HG03139 (cell line): ENCODE measurements around the gene ATP6V1C2.
"Not testable (repeated sequence)": the region's sequence is repeated elsewhere in the genome, so short reads cannot be mapped to it uniquely, and the experiment has no call there.

Source experiments
- ATAC-seq: cut with Tn5 transposase; IDR thresholded peaks from one replicate; pipeline ENCODE4 v1.9.1; 2021; ENCODE audit not compliant: unreplicated experiment

The ATP6V1C2 gene

GRCh38 chr2:10812362-10813162, 91.1 kb downstream of the ATP6V1C2 start, which contains the start of gene PDIA6:
TSS of gene PDIA6 (minus strand) at chr2:10812785. CDS start at chr2:10812696, 89 bp downstream.
- ATAC-seq = peak; percentile 85

GRCh38 chr2:10813163-10814138, 92.0 kb downstream of the ATP6V1C2 start:
- ATAC-seq = not testable (repeated sequence)

- ATAC-seq = no peak
Observed at GRCh38 chr2:10814142-10814541, 92.7 kb downstream of the ATP6V1C2 start.

- ATAC-seq = no peak
Observed at GRCh38 chr2:10814571-10815331, 93.3 kb downstream of the ATP6V1C2 start.

- no peak for ATAC-seq
Observed at GRCh38 chr2:10817413-10817812, 96.0 kb downstream of the ATP6V1C2 start.

- not testable (repeated sequence) for ATAC-seq
Observed at GRCh38 chr2:10818305-10818704, 96.9 kb downstream of the ATP6V1C2 start.

GRCh38 chr2:10818984-10819383, 97.6 kb downstream of the ATP6V1C2 start:
- ATAC-seq = no peak

GRCh38 chr2:10819714-10820314, 98.4 kb downstream of the ATP6V1C2 start:
- ATAC-seq = no peak

- ATAC-seq = no peak
Observed at GRCh38 chr2:10820562-10820961, 99.1 kb downstream of the ATP6V1C2 start.

GRCh38 chr2:10820978-10821695, 99.7 kb downstream of the ATP6V1C2 start:
- ATAC-seq = no peak

- no peak for ATAC-seq
Observed at GRCh38 chr2:10824191-10824590, 102.8 kb downstream of the ATP6V1C2 start.

- ATAC-seq = no peak
Observed at GRCh38 chr2:10826026-10826425, 104.6 kb downstream of the ATP6V1C2 start.

GRCh38 chr2:10826625-10827024, 105.2 kb downstream of the ATP6V1C2 start:
- ATAC-seq = no peak

GRCh38 chr2:10828346-10828745, 106.9 kb downstream of the ATP6V1C2 start:
- no peak for ATAC-seq

- ATAC-seq = no peak
Observed at GRCh38 chr2:10829299-10829698, 107.9 kb downstream of the ATP6V1C2 start.

- no peak for ATAC-seq
Observed at GRCh38 chr2:10830203-10830602, 108.8 kb downstream of the ATP6V1C2 start.

GRCh38 chr2:10830641-10831399, 109.4 kb downstream of the ATP6V1C2 start:
- ATAC-seq = no peak

- no peak for ATAC-seq
Observed at GRCh38 chr2:10831400-10831985, 110.1 kb downstream of the ATP6V1C2 start.
